ENCODE measurements around the gene OBP2A. TPM values are rescaled to one million over a fixed set of nuclear protein-coding genes. Genes with fewer than 3 reads are reported as not detected.

Gene OBP2A
- total RNA-seq, 2 experiments from 2014 or later = not detected

DNA sequence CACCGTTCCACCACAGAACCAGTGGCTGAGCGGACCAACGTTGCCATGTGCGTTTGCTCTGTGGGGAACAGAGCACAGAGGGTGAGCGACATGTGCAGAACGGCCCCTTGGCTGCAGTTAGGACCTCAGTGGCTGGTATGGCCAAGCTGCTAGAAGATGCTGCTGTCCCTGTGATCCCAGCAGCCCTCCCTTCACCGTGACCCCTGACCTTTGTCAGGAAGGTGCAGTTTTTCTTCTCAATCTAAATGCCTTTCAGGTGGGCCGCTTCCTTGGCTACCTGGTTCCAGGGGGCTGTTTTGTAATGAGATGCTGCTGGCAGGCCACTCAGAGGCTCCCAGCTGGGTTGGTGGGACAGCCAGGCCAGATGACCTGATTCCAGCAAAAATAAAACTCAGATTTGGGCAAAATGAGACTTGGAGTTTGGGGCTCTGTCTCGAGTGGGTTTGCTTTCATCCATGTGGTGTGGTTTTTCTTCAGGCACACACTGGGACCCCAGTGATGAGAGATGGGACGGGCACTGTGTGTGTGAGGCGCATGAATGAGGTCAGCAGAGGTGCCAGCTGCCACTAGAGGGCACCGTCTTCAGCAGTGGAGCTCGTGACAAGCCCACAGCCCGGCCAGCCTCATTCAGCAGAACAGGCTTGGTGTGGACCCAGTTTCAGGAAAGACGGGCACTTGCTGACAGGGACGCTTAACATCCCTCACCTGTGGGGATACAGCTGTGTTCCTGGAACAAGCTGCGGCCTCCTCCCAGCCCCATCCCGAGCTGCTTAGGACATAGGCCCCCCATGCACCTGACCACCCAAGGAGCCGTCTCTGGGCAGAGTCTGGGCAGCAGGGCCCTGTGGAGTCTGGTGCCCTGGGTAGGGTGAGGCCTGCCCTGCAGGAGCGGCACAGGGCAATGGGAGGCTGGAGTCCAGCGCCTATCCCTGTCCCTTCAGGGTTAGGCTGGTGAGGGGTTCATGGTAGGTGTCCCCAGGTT lies 41.4 kb upstream of the OBP2A start:
- intact Hi-C loops (cut with micrococcal nuclease) = no loop called here

DNA sequence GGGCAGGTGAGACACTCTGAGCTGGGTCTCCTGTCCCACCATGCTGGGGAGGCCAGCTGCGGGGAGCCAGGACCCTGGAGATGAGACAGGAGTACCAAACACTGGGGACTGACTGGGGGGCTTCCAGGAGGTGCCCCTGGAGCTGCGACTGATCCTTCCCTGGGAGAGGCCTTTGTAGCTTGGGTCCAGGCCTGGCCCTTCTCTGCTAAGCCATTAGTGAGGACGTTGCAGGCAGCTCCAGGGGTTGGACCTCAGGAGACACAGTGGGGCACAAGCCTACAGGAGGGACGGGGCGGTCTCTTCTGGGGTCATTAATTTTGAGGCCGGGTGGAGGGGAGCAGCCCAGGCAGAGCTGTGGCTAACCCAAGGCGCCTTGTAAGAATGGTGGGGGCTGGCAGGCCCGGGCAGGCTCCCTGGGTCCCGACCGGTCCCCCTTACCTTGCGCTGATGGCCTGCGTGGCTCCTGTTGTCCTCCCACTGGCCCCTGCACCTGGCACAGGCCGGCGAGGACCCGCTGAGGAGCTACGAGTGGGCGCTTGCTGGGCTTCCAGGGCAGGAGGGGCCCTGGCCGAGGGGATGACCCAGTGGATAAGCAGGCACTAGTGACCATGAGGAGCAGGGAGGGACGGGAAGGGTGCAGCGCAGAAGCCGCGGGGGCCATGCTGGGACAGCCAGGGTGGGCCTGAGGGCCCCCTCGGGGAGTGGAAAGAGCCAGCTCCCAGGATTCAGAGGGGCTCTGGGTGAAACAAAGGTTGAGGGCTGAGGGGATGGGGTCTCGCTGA lies 40.3 kb upstream of the OBP2A start:
- POLR2A ChIA-PET = interaction anchor here (0.8 to 1.6 kb wide), 2 partner anchors 12 to 13 kb away, joined by 4 to 6 read pairs; no protein-coding TSS in a partner anchor
- CTCF ChIA-PET = interaction anchor here (1.1 to 2.2 kb wide), 3 partner anchors 9 to 12 kb away, joined by 3 to 11 read pairs (median 6); no protein-coding TSS in a partner anchor
- intact Hi-C loops (cut with micrococcal nuclease) = no loop called here

More for the DNA sequence above, 41.4 kb upstream of the OBP2A start:
- peaks cover 37% of the 10 kb centered on the region for H3K36me3 Mint-ChIP-seq (ENCODE audit: low read depth)
- DNase-seq = peak; percentile 73
- H3K27me3 Mint-ChIP-seq = peaks cover under 1% of the 10 kb centered on the region
- H3K9me3 Mint-ChIP-seq = peaks cover 8% of the 10 kb centered on the region
- ChIA-PET POLR2A (interaction anchor here (0.8 to 1.6 kb wide), 3 partner anchors 9 to 13 kb away, joined by 4 to 7 read pairs (median 6); no protein-coding TSS in a partner anchor), CTCF (interaction anchor here (0.9 to 2.2 kb wide), 4 partner anchors 10 to 18 kb away, joined by 3 to 11 read pairs (median 4); no protein-coding TSS in a partner anchor)
- peak; percentile 26 for ATAC-seq
- TF ChIP-seq, protein P1, sequence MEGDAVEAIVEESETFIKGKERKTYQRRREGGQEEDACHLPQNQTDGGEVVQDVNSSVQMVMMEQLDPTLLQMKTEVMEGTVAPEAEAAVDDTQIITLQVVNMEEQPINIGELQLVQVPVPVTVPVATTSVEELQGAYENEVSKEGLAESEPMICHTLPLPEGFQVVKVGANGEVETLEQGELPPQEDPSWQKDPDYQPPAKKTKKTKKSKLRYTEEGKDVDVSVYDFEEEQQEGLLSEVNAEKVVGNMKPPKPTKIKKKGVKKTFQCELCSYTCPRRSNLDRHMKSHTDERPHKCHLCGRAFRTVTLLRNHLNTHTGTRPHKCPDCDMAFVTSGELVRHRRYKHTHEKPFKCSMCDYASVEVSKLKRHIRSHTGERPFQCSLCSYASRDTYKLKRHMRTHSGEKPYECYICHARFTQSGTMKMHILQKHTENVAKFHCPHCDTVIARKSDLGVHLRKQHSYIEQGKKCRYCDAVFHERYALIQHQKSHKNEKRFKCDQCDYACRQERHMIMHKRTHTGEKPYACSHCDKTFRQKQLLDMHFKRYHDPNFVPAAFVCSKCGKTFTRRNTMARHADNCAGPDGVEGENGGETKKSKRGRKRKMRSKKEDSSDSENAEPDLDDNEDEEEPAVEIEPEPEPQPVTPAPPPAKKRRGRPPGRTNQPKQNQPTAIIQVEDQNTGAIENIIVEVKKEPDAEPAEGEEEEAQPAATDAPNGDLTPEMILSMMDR (IDR thresholded peaks at IDR 0.05) = peak; percentile 65
- no peak overlapping the region for H3K27ac Mint-ChIP-seq
- no peak overlapping the region for H3K4me3 Mint-ChIP-seq
- peaks cover 13% of the 10 kb centered on the region for H3K4me1 Mint-ChIP-seq (ENCODE audit: low read depth)

DNA sequence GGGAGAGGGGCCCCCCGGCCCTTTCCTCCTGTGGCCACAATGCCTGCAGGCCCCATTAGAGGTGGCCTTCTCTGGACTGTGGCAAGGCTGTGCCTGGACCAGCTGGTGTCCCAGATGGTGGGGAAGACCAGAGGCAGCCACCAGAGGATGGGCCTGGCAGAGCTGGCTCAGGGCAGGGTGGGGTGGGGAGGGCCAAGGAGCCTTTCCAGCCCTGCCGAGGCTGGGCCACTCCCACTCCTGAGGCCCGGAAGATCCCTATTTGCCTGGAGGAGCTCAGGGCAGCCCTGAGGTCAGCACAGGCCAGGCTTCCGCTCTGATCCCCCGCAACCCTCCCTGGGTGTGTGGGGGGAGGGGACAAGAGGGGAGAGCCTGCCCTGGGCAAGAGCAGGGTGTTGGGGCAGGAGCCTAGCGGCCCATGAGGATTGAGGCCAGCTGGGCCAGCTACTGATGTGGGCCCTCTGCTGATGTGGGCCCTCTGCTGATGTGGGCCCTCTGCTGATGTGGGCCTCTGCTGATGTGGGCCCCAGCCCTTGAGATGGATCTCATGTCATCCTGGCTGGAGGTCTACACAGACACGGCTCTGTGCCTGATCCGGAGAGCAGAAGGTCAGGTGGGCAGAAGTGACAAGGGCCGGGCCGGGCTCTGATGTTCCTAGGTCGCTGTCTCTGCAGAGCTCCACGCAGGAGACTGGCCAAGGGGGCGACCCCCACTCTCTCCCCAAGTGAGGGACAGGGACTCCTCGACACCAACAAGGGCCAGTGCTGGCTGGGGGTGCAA lies 39.4 kb upstream of the OBP2A start:
- peaks cover 36% of the 10 kb centered on the region for H3K36me3 Mint-ChIP-seq (ENCODE audit: low read depth)
- H3K9me3 Mint-ChIP-seq = peaks cover 9% of the 10 kb centered on the region
- TF ChIP-seq, protein P1 (IDR thresholded peaks at IDR 0.05) = no peak
- no peak overlapping the region for H3K4me3 Mint-ChIP-seq
- ChIA-PET CTCF (interaction anchor here (1.8 kb wide), 1 partner anchor 11 kb away, joined by 6 read pairs; no protein-coding TSS in a partner anchor), POLR2A (no interaction called here)
- H3K27me3 Mint-ChIP-seq = peaks cover 3% of the 10 kb centered on the region
- no peak for ATAC-seq
- DNase-seq = no peak
- H3K4me1 Mint-ChIP-seq (ENCODE audit: low read depth) = peaks cover 15% of the 10 kb centered on the region
- intact Hi-C loops (cut with micrococcal nuclease) = no loop called here
- no peak overlapping the region for H3K27ac Mint-ChIP-seq

More for the DNA sequence above, 40.3 kb upstream of the OBP2A start:
- H3K27me3 Mint-ChIP-seq = peaks cover 1% of the 10 kb centered on the region
- DNase-seq (no peak), ATAC-seq (no peak)
- no peak overlapping the region for H3K4me3 Mint-ChIP-seq
- peaks cover 13% of the 10 kb centered on the region for H3K4me1 Mint-ChIP-seq (ENCODE audit: low read depth)
- no peak overlapping the region for H3K27ac Mint-ChIP-seq
- TF ChIP-seq, protein P1 (IDR thresholded peaks at IDR 0.05) = no peak
- H3K9me3 Mint-ChIP-seq = peaks cover 9% of the 10 kb centered on the region
- H3K36me3 Mint-ChIP-seq (ENCODE audit: low read depth) = peaks cover 37% of the 10 kb centered on the region

DNA sequence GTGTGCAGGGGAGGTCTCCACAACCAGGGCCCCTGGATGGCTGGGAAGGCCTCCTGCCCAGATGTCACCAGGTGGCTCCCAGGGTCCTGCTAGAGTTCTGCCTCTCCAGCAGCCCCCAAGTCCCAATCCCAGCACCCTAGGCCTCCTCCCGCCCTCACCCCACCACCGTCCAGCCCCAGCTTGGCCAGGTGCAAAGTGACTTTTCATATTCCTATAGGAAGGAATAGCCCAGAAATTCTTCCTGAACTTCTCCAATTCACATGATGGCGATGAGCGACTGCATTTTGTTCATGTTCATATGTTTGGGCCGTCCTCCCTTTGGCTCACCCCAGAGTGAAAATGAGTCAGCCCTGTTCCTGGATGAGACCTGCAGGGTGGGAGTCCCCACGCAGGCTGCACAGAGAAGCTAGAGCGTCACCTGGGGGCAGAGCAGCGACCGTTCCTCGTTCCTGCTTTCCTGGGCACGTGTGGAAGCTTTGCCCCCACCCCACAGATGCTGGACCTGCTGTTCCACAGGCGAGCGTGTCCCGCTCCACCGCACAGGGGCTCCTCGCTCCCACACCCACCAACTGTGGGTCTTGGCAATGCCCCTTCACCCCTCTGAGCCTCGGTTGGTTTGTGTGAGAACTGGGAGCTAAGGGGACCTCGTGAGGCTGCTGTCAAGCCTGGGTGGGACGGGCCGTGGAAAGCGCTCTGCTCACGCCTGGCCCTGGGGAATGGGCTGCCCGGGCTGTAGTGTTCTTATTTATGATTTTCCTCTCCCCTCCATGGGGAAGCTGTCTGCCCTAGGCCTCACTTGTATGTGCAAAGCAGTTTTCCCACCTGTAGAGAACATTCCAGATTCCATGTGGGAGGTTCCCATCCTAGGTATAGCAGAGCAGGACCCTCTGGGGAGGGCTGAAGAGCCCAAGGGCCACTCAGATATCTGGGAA lies 38.6 kb upstream of the OBP2A start:
- peaks cover 27% of the 10 kb centered on the region for H3K36me3 Mint-ChIP-seq (ENCODE audit: low read depth)
- H3K9me3 Mint-ChIP-seq = peaks cover 9% of the 10 kb centered on the region
- CTCF ChIA-PET = no interaction called here
- intact Hi-C loops (cut with micrococcal nuclease) = no loop called here
- POLR2A ChIA-PET = no interaction called here
- H3K27me3 Mint-ChIP-seq = peaks cover 3% of the 10 kb centered on the region
- H3K4me1 Mint-ChIP-seq (ENCODE audit: low read depth) = peaks cover 11% of the 10 kb centered on the region
- no peak for DNase-seq
- H3K4me3 Mint-ChIP-seq = no peak overlapping the region
- no peak overlapping the region for H3K27ac Mint-ChIP-seq
- TF ChIP-seq, protein P1 (IDR thresholded peaks at IDR 0.05) = no peak
- ATAC-seq = no peak

Data from activated CD8-positive, alpha-beta T cell treated with anti-CD3 and anti-CD28 coated beads for 36 hours (primary cell).